Caco-2 (cell line): ENCODE measurements around the gene MSANTD7. TPM values are rescaled to one million over a fixed set of nuclear protein-coding genes. Genes with fewer than 3 reads are reported as not detected.

ENCODE experiments used
- BruUV-seq: library from RNA; stranded (reverse); fragments of 400-500 nt; replicated peaks from 2 replicates; lab custom pipeline; 2021; lab: Mats Ljungman, UMichigan
- CTCF ChIA-PET: fragments of 300-600 bp; sonication (Branson Sonifier 250); formaldehyde crosslinking; loops from one replicate; lab custom pipeline; 2022; ENCODE audit warnings: antibody characterized with exemption; lab: Charles Lee
- POLR2A ChIA-PET: fragments of 300-600 bp; sonication (Branson Sonifier 250); formaldehyde crosslinking; loops from one replicate; lab custom pipeline; 2022; ENCODE audit warnings: antibody characterized with exemption; lab: Charles Lee
- DNase-seq, 2 experiments: peaks; one replicate each; pipeline versions ENCODE4 v3.0.0 to v3.0.0-alpha.2; 2020 to 2022
- H3K27me3 ChIP-seq: replicated peaks from 2 replicates; pipeline ENCODE4 v1.6.0; 2011; ENCODE audit warnings: low read length; ENCODE audit not compliant: control insufficient read depth, insufficient read depth
- H3K36me3 ChIP-seq: 2 replicates; pipeline ENCODE4 v1.5.1; 2011; ENCODE audit warnings: low read length; ENCODE audit not compliant: control insufficient read depth, insufficient read depth
- H3K4me1 ChIP-seq: fragments of 250-450 bp; sonication (Bioruptor Pico); 2 replicates; pipeline ENCODE4 v1.5.1; 2020; ENCODE audit warnings: mild to moderate bottlenecking
- H3K4me3 ChIP-seq: 2 replicates; pipeline ENCODE4 v1.5.1; 2011; ENCODE audit warnings: low read depth, mild to moderate bottlenecking, control low read depth, low read length
- H3K9me3 ChIP-seq: fragments of 250-450 bp; sonication (Bioruptor Pico); 2 replicates; pipeline ENCODE4 v1.5.1; 2020; ENCODE audit warnings: mild to moderate bottlenecking, moderate library complexity
- H3K27ac Mint-ChIP-seq: one replicate; pipeline ENCODE4 v1.8.0; 2022; ENCODE audit warnings: mixed read lengths; ENCODE audit not compliant: unreplicated experiment
- H3K27me3 Mint-ChIP-seq: one replicate; pipeline ENCODE4 v1.8.0; 2022; ENCODE audit warnings: mixed read lengths; ENCODE audit not compliant: insufficient read depth, unreplicated experiment
- H3K36me3 Mint-ChIP-seq: one replicate; pipeline ENCODE4 v1.8.0; 2022; ENCODE audit warnings: mild to moderate bottlenecking, mixed read lengths; ENCODE audit not compliant: insufficient read depth, unreplicated experiment
- H3K4me1 Mint-ChIP-seq: one replicate; pipeline ENCODE4 v1.8.0; 2022; ENCODE audit warnings: low read depth, mixed read lengths; ENCODE audit not compliant: unreplicated experiment
- H3K4me3 Mint-ChIP-seq: one replicate; pipeline ENCODE4 v1.8.0; 2022; ENCODE audit warnings: mild to moderate bottlenecking, moderate library complexity, mixed read lengths; ENCODE audit not compliant: unreplicated experiment
- H3K9me3 Mint-ChIP-seq: one replicate; pipeline ENCODE4 v1.8.0; 2022; ENCODE audit warnings: mixed read lengths; ENCODE audit not compliant: unreplicated experiment
- intact Hi-C: fragments of 100-400 bp; cut with micrococcal nuclease; formaldehyde crosslinking; loops from one replicate; pipeline ENCODE4 v1.10.0; 2022; ENCODE audit not compliant: unreplicated experiment
- total RNA-seq: library from RNA; stranded (reverse); gene quantifications from 2 replicates; pipeline ENCODE4 v1.2.3, GENCODE V29; 2022
- TF ChIP-seq, protein P1 (sequence below), 2 experiments: fragments of 200-600 bp in 1 of 2; IDR thresholded peaks; 1 replicate in 1 of 2; 2 replicates in 1 of 2; pipeline versions ENCODE4 v1.5.1 to v1.8.0; 2011 to 2022; ENCODE audit warnings: antibody characterized with exemption in 1 of 2, control low read depth in 1 of 2, inconsistent platforms in 1 of 2, low read depth in 1 of 2, low read length in 1 of 2, mild to moderate bottlenecking in 1 of 2, moderate library complexity in 1 of 2; ENCODE audit not compliant: insufficient read depth in 1 of 2, severe bottlenecking in 1 of 2, unreplicated experiment in 1 of 2

Gene MSANTD7
- total RNA-seq, 1 experiment from 2014 or later = 30.0 TPM

DNA sequence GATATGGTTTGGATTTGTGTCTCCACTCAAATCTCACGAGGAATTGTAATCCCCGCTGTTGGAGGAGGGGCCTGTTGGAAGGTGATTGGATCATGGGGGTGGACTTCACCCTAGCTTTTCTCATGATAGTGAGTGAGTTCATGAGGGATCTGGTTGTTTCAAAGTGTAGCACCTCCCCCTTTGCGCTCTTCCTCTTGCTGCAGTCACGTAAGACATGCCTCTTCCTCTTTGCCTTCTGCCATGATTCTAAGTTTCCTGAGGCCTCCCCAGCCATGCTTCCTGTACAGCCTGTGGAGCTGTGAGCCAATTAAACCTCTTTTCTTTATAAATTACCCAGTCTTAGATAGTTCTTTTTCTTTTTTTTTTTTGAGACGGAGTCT, 17.3 kb upstream of the MSANTD7 start:
- Histone ChIP-seq H3K4me1 (peaks cover 32% of the 10 kb centered on the region), H3K4me3 (no peak overlapping the region), H3K27me3 (no peaks in the 10 kb centered on the region), H3K9me3 (peaks cover 4% of the 10 kb centered on the region; the same call in 1 of the 2 replicates), H3K36me3 (no peaks in the 10 kb centered on the region)
- intact Hi-C loops = loop anchor here (2.0 to 5.0 kb wide), 5 partner anchors 38 to 218 kb away; no protein-coding TSS in a partner anchor
- H3K36me3 Mint-ChIP-seq = peaks cover 7% of the 10 kb centered on the region
- BruUV-seq = no TSS peak
- no peak overlapping the region for H3K4me3 Mint-ChIP-seq
- peaks cover 30% of the 10 kb centered on the region for H3K4me1 Mint-ChIP-seq
- H3K27ac Mint-ChIP-seq = peak overlapping the region; percentile 92
- H3K9me3 Mint-ChIP-seq = no peaks in the 10 kb centered on the region
- CTCF ChIA-PET = no interaction called here
- H3K27me3 Mint-ChIP-seq = peaks cover under 1% of the 10 kb centered on the region
- POLR2A ChIA-PET = interaction anchor here (0.6 kb wide), 1 partner anchor 216 kb away, joined by 3 read pairs; no protein-coding TSS in a partner anchor
- DNase-seq = peak in 1 of 2 experiments; percentile 42
- TF ChIP-seq, protein P1, sequence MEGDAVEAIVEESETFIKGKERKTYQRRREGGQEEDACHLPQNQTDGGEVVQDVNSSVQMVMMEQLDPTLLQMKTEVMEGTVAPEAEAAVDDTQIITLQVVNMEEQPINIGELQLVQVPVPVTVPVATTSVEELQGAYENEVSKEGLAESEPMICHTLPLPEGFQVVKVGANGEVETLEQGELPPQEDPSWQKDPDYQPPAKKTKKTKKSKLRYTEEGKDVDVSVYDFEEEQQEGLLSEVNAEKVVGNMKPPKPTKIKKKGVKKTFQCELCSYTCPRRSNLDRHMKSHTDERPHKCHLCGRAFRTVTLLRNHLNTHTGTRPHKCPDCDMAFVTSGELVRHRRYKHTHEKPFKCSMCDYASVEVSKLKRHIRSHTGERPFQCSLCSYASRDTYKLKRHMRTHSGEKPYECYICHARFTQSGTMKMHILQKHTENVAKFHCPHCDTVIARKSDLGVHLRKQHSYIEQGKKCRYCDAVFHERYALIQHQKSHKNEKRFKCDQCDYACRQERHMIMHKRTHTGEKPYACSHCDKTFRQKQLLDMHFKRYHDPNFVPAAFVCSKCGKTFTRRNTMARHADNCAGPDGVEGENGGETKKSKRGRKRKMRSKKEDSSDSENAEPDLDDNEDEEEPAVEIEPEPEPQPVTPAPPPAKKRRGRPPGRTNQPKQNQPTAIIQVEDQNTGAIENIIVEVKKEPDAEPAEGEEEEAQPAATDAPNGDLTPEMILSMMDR (IDR thresholded peaks at IDR 0.05; ENCODE audit: insufficient read depth in 1 of 2, low read depth in 1 of 2, low read length in 1 of 2, severe bottlenecking in 1 of 2, unreplicated experiment in 1 of 2) = no peak

DNA sequence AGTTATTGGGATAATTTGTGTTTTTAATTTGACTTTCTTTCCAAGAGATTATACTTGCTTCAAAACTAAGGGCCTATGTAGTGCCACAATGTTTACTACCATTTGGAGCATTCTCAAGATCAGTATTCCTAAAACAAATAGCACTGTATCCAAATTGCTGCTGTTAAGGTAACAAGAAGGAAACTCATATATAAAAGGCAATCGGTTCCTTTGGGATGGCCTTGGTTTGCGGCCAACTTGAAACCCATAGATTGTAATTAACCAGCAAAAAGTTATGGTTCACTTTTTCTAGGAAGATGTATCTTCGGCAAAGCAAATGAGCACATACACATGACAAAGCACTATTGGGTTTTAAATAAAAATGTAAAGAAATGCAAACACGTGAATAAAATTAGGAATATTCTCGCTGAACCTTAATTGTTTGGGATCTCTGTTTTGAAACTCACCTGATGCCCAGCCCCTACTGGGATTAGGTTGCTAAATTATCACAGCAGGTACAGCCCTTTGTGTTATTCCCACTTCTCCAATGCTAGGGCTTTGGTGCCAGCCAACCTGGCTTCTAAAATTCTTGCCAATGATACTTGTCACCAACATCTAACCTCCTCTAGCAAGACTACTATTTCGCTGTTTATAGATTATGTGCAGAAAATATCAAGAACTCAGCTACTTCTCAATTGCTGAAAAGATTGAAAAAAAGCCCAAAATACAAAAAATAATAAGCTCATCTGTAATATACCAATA, 16.3 kb upstream of the MSANTD7 start:
- Histone ChIP-seq H3K4me3 (no peak overlapping the region), H3K4me1 (peaks cover 32% of the 10 kb centered on the region), H3K27me3 (no peaks in the 10 kb centered on the region), H3K36me3 (no peaks in the 10 kb centered on the region), H3K9me3 (peaks cover 4% of the 10 kb centered on the region; the same call in 1 of the 2 replicates)
- Mint-ChIP-seq H3K27ac (no peak overlapping the region), H3K9me3 (no peaks in the 10 kb centered on the region), H3K4me3 (no peak overlapping the region), H3K27me3 (peaks cover 6% of the 10 kb centered on the region), H3K4me1 (peaks cover 35% of the 10 kb centered on the region), H3K36me3 (peaks cover 7% of the 10 kb centered on the region)
- no peak for DNase-seq
- BruUV-seq = no TSS peak
- ChIA-PET CTCF (interaction anchor here (1.5 kb wide), 1 partner anchor 262 kb away, joined by 10 read pairs; no protein-coding TSS in a partner anchor), POLR2A (interaction anchor here (0.6 to 1.8 kb wide), 3 partner anchors 16 to 279 kb away, joined by 3 to 10 read pairs (median 5); partner anchors contain the start of genes CDNF, HSPA14, MSANTD7 and SUV39H2)
- intact Hi-C loops = loop anchor here (2.0 to 5.0 kb wide), 5 partner anchors 39 to 220 kb away; no protein-coding TSS in a partner anchor
- TF ChIP-seq, protein P1 (IDR thresholded peaks at IDR 0.05; ENCODE audit: insufficient read depth in 1 of 2, low read depth in 1 of 2, low read length in 1 of 2, severe bottlenecking in 1 of 2, unreplicated experiment in 1 of 2) = no peak
